ENCODE data around the gene ANKIB1. TPM values are rescaled to one million over a fixed set of nuclear protein-coding genes. Genes with fewer than 3 reads are reported as not detected.

ANKIB1 gene
- total RNA-seq, 1 donor from 2014 or later: 41.9 TPM

DNA sequence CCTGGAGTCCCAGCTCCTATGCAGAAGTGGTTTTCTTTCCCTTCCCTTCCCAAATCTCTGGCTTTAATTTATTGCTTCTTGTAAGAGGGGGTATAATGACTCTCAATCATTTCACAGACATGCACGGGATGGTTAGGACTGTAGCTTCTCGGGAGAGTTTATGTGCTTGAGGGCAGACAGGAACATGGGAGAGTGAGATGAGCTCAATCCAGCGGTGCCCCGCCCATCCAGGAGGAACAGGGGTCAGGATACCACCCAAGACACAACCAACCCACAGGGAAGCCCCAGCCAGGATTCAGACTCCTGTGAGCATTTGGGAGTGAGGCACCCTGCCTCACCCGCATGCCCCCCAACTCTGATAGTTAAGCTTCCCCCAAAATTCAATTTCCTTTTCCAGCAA, 167.8 kb downstream of the ANKIB1 start:
- peaks cover 6% of the 10 kb centered on the region for H3K9me3 Mint-ChIP-seq
- no peaks in the 10 kb centered on the region for H3K36me3 Mint-ChIP-seq (ENCODE audit: low read depth)
- DNase-seq (ENCODE audit: low read depth, low spot score): no peak
- H3K4me1 Mint-ChIP-seq: no peaks in the 10 kb centered on the region
- H3K27ac Mint-ChIP-seq (ENCODE audit: unreplicated experiment): no peak overlapping the region
- TF ChIP-seq, protein P1, sequence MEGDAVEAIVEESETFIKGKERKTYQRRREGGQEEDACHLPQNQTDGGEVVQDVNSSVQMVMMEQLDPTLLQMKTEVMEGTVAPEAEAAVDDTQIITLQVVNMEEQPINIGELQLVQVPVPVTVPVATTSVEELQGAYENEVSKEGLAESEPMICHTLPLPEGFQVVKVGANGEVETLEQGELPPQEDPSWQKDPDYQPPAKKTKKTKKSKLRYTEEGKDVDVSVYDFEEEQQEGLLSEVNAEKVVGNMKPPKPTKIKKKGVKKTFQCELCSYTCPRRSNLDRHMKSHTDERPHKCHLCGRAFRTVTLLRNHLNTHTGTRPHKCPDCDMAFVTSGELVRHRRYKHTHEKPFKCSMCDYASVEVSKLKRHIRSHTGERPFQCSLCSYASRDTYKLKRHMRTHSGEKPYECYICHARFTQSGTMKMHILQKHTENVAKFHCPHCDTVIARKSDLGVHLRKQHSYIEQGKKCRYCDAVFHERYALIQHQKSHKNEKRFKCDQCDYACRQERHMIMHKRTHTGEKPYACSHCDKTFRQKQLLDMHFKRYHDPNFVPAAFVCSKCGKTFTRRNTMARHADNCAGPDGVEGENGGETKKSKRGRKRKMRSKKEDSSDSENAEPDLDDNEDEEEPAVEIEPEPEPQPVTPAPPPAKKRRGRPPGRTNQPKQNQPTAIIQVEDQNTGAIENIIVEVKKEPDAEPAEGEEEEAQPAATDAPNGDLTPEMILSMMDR (conservative IDR thresholded peaks at IDR 0.05): no peak
- no peak overlapping the region for H3K4me3 Mint-ChIP-seq
- H3K27me3 Mint-ChIP-seq (ENCODE audit: low read depth): peaks cover 4% of the 10 kb centered on the region

DNA sequence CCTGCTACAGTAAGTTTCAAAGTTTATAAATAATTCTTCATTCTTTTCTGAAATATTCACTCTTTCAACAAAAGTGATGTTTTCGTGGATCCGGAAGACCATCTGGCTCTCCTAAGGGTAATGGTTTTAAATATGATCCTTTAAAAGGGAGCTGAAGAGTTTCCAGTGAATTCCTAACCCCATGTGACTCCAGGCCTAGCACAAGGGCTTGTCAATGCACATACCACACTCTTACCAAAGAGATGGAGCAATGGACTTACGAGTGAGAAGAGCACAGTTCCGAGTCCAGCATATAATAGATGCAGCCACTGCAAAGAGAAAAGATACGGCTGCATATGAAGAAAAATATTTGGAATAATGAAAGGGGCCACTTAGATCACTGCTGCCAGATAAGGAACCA, 169.5 kb downstream of the ANKIB1 start:
- Mint-ChIP-seq H3K36me3 (ENCODE audit: low read depth) (no peaks in the 10 kb centered on the region), H3K27me3 (ENCODE audit: low read depth) (peaks cover 4% of the 10 kb centered on the region), H3K27ac (ENCODE audit: unreplicated experiment) (no peak overlapping the region), H3K4me1 (no peaks in the 10 kb centered on the region), H3K9me3 (no peaks in the 10 kb centered on the region), H3K4me3 (no peak overlapping the region)
- DNase-seq (ENCODE audit: low read depth, low spot score): no peak
- TF ChIP-seq, protein P1 (conservative IDR thresholded peaks at IDR 0.05): no peak

DNA sequence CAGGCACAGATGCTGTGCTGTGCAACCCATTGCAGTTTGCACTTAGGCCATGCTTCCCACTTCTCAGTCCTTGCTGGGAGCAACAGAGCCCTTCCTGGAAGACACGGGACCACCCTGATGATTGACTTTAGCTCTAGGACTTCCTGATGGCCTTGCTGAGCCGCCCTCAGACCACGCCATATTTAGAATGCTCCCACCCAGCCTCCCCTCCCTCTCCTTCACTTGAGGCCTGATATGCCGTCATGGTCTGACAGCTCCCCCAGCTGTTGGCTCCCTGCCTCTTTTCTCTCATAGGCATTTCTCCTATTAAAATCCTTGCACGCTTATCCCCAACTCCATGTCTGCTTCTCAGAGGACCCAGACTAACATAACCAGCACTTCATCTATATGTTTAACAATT, 172.1 kb downstream of the ANKIB1 start:
- Mint-ChIP-seq H3K9me3 (no peaks in the 10 kb centered on the region), H3K36me3 (ENCODE audit: low read depth) (no peaks in the 10 kb centered on the region), H3K4me1 (no peaks in the 10 kb centered on the region), H3K27me3 (ENCODE audit: low read depth) (peaks cover 3% of the 10 kb centered on the region), H3K27ac (ENCODE audit: unreplicated experiment) (no peak overlapping the region), H3K4me3 (no peak overlapping the region)
- no peak for DNase-seq (ENCODE audit: low read depth, low spot score)
- TF ChIP-seq, protein P1 (conservative IDR thresholded peaks at IDR 0.05): no peak

DNA sequence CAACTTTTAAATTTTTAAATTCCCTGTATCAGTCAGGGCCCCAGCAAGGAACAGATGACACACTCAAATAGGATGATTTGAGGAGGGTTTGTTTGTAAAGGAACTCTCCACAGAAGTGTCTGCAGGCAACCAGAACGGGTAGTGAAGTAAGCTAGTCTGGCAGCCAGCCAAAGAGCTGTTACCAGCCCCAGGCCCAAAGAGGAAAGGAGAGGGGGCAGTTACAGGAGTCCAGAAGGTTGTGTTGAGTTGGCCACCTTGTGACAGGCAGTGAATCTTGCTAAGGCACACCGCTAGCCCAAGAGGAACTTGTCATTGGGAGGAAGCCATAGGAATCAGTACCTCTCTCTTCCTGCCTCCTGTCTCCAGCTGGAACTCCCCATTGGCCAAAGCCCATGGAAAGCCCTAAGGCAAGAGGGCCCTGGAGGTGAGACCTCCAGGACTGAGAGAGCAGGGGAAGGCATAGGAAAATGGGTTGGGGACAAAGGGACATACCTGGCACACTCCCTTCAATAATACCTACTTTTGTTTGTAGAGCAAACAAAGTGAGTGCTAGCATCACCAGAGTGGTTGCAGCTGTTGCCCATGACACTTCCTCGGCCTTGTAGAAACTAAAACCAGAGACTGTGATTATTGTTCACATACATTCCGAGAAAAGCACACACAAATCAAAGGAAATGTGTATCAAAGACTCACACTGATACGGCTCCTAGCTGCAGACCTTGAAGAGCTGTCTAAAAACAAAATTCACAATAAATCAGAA, 176.1 kb downstream of the ANKIB1 start:
- H3K27me3 Mint-ChIP-seq (ENCODE audit: low read depth): no peaks in the 10 kb centered on the region
- no peak for DNase-seq (ENCODE audit: low read depth, low spot score)
- no peak overlapping the region for H3K27ac Mint-ChIP-seq (ENCODE audit: unreplicated experiment)
- TF ChIP-seq, protein P1 (conservative IDR thresholded peaks at IDR 0.05): no peak
- no peaks in the 10 kb centered on the region for H3K9me3 Mint-ChIP-seq
- no peak overlapping the region for H3K4me3 Mint-ChIP-seq
- H3K36me3 Mint-ChIP-seq (ENCODE audit: low read depth): no peaks in the 10 kb centered on the region
- peaks cover 13% of the 10 kb centered on the region for H3K4me1 Mint-ChIP-seq

DNA sequence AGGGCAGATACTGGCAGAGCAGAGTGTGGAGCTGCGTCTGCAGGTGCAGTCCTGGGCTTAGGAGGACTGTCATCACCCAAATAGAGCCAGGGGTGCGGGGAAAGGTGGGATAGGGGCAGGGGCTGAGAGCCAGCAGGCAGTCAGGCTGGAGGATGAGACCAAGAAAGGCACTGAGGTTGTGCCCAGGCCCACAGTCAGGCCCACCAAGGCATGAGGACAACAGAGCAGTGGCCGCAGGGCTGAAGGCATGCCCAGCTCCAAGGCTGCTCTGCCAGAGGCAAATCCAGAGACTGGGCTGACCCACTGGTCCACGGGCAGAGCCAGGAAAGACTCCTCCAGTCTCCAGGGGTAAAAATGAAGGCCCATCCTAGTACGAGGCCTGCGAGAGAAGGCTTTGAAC, 177.2 kb downstream of the ANKIB1 start:
- H3K27me3 Mint-ChIP-seq (ENCODE audit: low read depth): no peaks in the 10 kb centered on the region
- no peak for DNase-seq (ENCODE audit: low read depth, low spot score)
- H3K4me1 Mint-ChIP-seq: peaks cover 13% of the 10 kb centered on the region
- H3K4me3 Mint-ChIP-seq: no peak overlapping the region
- TF ChIP-seq, protein P1 (conservative IDR thresholded peaks at IDR 0.05): no peak
- no peaks in the 10 kb centered on the region for H3K36me3 Mint-ChIP-seq (ENCODE audit: low read depth)
- no peak overlapping the region for H3K27ac Mint-ChIP-seq (ENCODE audit: unreplicated experiment)
- H3K9me3 Mint-ChIP-seq: no peaks in the 10 kb centered on the region
